Trophoblast cell (in vitro differentiated cells and primary cell): ENCODE measurements around the gene LBP.

ENCODE experiments used
- DNase-seq, 2 donors: peaks; one replicate each; pipeline ENCODE4 v3.0.0-alpha.2; 2016
- H2AFZ ChIP-seq: 2 replicates; pipeline ENCODE4 v1.6.1; 2013; ENCODE audit warnings: low read length, moderate library complexity, mild to moderate bottlenecking; ENCODE audit not compliant: insufficient read depth, poor library complexity
- H2AK5ac ChIP-seq: 2 replicates; pipeline ENCODE4 v1.6.1; 2013; ENCODE audit warnings: mild to moderate bottlenecking, low read length
- H2BK120ac ChIP-seq: 2 replicates; pipeline ENCODE4 v1.6.1; 2013; ENCODE audit warnings: low read length, mild to moderate bottlenecking, moderate library complexity; ENCODE audit not compliant: insufficient read depth, poor library complexity
- H2BK12ac ChIP-seq: 2 replicates; pipeline ENCODE4 v1.6.1; 2013; ENCODE audit warnings: mild to moderate bottlenecking, low read length, moderate library complexity
- H2BK5ac ChIP-seq: 2 replicates; pipeline ENCODE4 v1.6.1; 2013; ENCODE audit warnings: low read length, low read depth, moderate library complexity, mild to moderate bottlenecking; ENCODE audit not compliant: poor library complexity
- H3K14ac ChIP-seq: 2 replicates; pipeline ENCODE4 v1.6.1; 2013; ENCODE audit warnings: mild to moderate bottlenecking, low read length
- H3K18ac ChIP-seq: 2 replicates; pipeline ENCODE4 v1.6.1; 2013; ENCODE audit warnings: mild to moderate bottlenecking, low read length
- H3K23ac ChIP-seq: 2 replicates; pipeline ENCODE4 v1.6.1; 2013; ENCODE audit warnings: low read length
- H3K27ac ChIP-seq: 2 replicates; pipeline ENCODE4 v1.5.1; 2013; ENCODE audit warnings: low read depth, mild to moderate bottlenecking, inconsistent platforms, low read length, moderate library complexity
- H3K27me3 ChIP-seq: 2 replicates; pipeline ENCODE4 v1.6.1; 2013; ENCODE audit warnings: inconsistent platforms, mild to moderate bottlenecking, low read length, moderate library complexity; ENCODE audit not compliant: insufficient read depth
- H3K36me3 ChIP-seq, 2 experiments: 1 replicate in 1 of 2; 2 replicates in 1 of 2; pipeline ENCODE4 v1.6.1; 2013; ENCODE audit warnings: low read length in 2 of 2, mild to moderate bottlenecking in 2 of 2, moderate library complexity in 1 of 2; ENCODE audit not compliant: insufficient read depth in 2 of 2, control insufficient read depth in 1 of 2
- H3K4ac ChIP-seq: 2 replicates; pipeline ENCODE4 v1.6.1; 2013; ENCODE audit warnings: low read depth, mild to moderate bottlenecking, low read length, moderate library complexity
- H3K4me1 ChIP-seq, 2 experiments: 1 replicate in 1 of 2; 2 replicates in 1 of 2; pipeline ENCODE4 v1.6.1; 2013; ENCODE audit warnings: low read length in 2 of 2, mild to moderate bottlenecking in 2 of 2, moderate library complexity in 1 of 2; ENCODE audit not compliant: insufficient read depth in 2 of 2, control insufficient read depth in 1 of 2
- H3K4me2 ChIP-seq: 2 replicates; pipeline ENCODE4 v1.6.1; 2013; ENCODE audit warnings: inconsistent platforms, mild to moderate bottlenecking, low read length, moderate library complexity
- H3K4me3 ChIP-seq: 2 replicates; pipeline ENCODE4 v1.5.1; 2013; ENCODE audit warnings: mild to moderate bottlenecking, low read depth, low read length, inconsistent platforms
- H3K79me1 ChIP-seq: one replicate; pipeline ENCODE4 v1.6.1; 2013; ENCODE audit warnings: low read length
- H3K79me2 ChIP-seq: 2 replicates; pipeline ENCODE4 v1.6.1; 2013; ENCODE audit warnings: low read length, mild to moderate bottlenecking; ENCODE audit not compliant: control insufficient read depth, insufficient read depth, poor library complexity
- H3K9ac ChIP-seq: 2 replicates; pipeline ENCODE4 v1.6.1; 2013; ENCODE audit warnings: mild to moderate bottlenecking, low read length
- H3K9me3 ChIP-seq: 2 replicates; pipeline ENCODE4 v1.6.1; 2013; ENCODE audit warnings: low read depth, mild to moderate bottlenecking, control low read depth, inconsistent platforms, low read length; ENCODE audit not compliant: insufficient read depth
- H4K12ac ChIP-seq: 2 replicates; pipeline ENCODE4 v1.6.1; 2013; ENCODE audit warnings: low read depth, mild to moderate bottlenecking, low read length, moderate library complexity
- H4K8ac ChIP-seq: 2 replicates; pipeline ENCODE4 v1.6.1; 2013; ENCODE audit warnings: low read depth, mild to moderate bottlenecking, low read length, moderate library complexity
- H4K91ac ChIP-seq: one replicate; pipeline ENCODE4 v1.6.1; 2013; ENCODE audit warnings: low read depth, mild to moderate bottlenecking, low read length, moderate library complexity
- WGBS: extraction: QIAGEN DNeasy Blood & Tissue Kit; methylation state at CpG from one replicate; pipeline ENCODE4 v1.1.7; 2013; ENCODE audit warnings: missing lambda C conversion rate; ENCODE audit not compliant: insufficient read length, insufficient coverage; ENCODE audit errors: extremely low coverage; 5-methylcytosine and 5-hydroxymethylcytosine counted together

Gene LBP

DNA sequence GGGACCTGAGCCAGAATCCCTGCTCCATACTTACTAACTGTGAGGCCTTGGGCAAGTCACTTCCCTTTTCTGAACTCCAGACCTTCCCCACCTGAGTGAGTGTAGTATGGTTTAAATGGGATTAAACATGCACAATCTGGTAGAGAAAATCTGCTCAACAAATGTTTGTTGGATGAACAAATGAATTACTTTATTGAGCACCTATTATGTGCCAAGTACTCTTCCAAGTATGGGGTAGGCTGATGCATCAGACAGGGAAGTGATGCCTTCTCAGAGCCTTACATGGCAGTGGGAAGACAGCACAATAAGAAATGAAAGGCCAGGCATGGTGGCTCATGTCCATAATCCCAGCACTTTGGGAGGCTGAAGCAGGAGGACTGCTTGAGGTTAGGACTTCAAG is 15.0 kb upstream of the LBP start:
- no peak overlapping the region for H4K8ac ChIP-seq
- H4K12ac ChIP-seq, result no peak overlapping the region
- no peak overlapping the region for H3K14ac ChIP-seq
- no peak for DNase-seq
- H4K91ac ChIP-seq, result no peak overlapping the region
- H2AK5ac ChIP-seq, result no peak overlapping the region
- H3K4me3 ChIP-seq, result no peak overlapping the region
- H3K27me3 ChIP-seq, result no peaks in the 10 kb centered on the region
- H2AFZ ChIP-seq, result no peak overlapping the region
- H3K23ac ChIP-seq, result no peak overlapping the region
- no peak overlapping the region for H2BK5ac ChIP-seq
- no peak overlapping the region for H3K27ac ChIP-seq
- H2BK12ac ChIP-seq, result no peak overlapping the region
- H3K4me2 ChIP-seq, result no peak overlapping the region
- H3K9ac ChIP-seq, result no peak overlapping the region
- no peak overlapping the region for H3K4ac ChIP-seq
- no peak overlapping the region for H2BK120ac ChIP-seq
- H3K79me2 ChIP-seq, result no peaks in the 10 kb centered on the region
- no peaks in the 10 kb centered on the region for H3K36me3 ChIP-seq
- peaks cover 0 to under 1% of the 10 kb centered on the region in 2 experiments for H3K4me1 ChIP-seq
- H3K9me3 ChIP-seq, result peaks cover 5% of the 10 kb centered on the region
- no peak overlapping the region for H3K18ac ChIP-seq
- H3K79me1 ChIP-seq, result no peaks in the 10 kb centered on the region

DNA sequence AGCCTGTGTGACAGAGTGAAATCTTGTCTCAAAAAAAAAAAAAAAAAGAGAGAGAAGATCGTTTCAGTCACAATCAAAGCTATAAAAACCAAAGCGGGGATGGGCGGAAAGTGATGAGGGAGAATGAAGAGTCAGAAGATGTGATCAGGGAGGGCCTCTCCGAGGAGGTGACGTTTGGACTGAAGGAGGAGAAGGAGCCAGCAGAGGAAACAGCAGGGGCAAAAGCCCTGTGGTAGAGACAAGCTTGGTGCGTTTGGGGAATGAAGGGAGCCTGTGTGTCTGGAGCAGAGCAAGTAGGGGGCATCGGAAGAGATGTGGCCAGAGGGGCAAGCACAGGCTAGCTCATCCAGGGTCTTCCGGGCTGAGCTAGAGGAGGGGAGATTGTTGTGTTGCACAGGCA is 14.5 kb upstream of the LBP start:
- no CpG with 5 or more reads among the region's 8 CpGs for WGBS
- no peak overlapping the region for H4K8ac ChIP-seq
- no peak overlapping the region for H2AK5ac ChIP-seq
- no peaks in the 10 kb centered on the region for H3K4me1 ChIP-seq
- H3K9me3 ChIP-seq, result peaks cover 5% of the 10 kb centered on the region
- H3K27me3 ChIP-seq, result no peaks in the 10 kb centered on the region
- no peak overlapping the region for H4K91ac ChIP-seq
- H2AFZ ChIP-seq, result no peak overlapping the region
- H3K23ac ChIP-seq, result no peak overlapping the region
- no peak overlapping the region for H2BK12ac ChIP-seq
- no peak overlapping the region for H3K14ac ChIP-seq
- no peak overlapping the region for H2BK120ac ChIP-seq
- H3K79me2 ChIP-seq, result no peaks in the 10 kb centered on the region
- H3K18ac ChIP-seq, result no peak overlapping the region
- H3K9ac ChIP-seq, result no peak overlapping the region
- no peak overlapping the region for H2BK5ac ChIP-seq
- no peak overlapping the region for H3K4me3 ChIP-seq
- H3K79me1 ChIP-seq, result no peaks in the 10 kb centered on the region
- H4K12ac ChIP-seq, result no peak overlapping the region
- H3K4ac ChIP-seq, result no peak overlapping the region
- H3K27ac ChIP-seq, result no peak overlapping the region
- no peaks in the 10 kb centered on the region for H3K36me3 ChIP-seq
- DNase-seq, result no peak
- H3K4me2 ChIP-seq, result no peak overlapping the region

DNA sequence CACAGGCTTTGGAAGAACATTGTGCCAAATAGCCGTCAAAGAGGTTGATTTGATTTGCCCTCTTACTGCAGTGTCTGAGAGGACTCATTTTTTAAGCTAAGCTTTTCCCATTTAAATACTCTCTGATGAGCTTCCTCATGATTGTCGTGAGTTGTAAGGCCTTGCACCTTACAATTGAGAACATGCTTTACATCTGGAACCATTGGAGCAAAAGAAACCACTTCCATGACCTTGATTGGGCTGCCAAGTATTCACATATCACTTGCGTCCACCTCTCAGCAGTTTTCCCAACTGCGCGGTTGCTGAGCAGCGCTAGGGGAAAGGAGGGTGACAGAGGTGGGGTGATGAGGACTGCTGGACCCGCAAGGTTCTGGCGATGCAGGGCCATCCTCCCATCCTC is 12.3 kb upstream of the LBP start:
- Histone ChIP-seq H4K12ac (no peak overlapping the region), H3K4me1 (no peaks in the 10 kb centered on the region), H3K14ac (no peak overlapping the region), H2BK5ac (no peak overlapping the region), H3K4ac (no peak overlapping the region), H3K23ac (no peak overlapping the region), H3K4me3 (no peak overlapping the region), H4K8ac (no peak overlapping the region), H2AK5ac (no peak overlapping the region), H3K4me2 (no peak overlapping the region), H3K79me1 (no peaks in the 10 kb centered on the region), H3K27ac (no peak overlapping the region), H3K18ac (no peak overlapping the region), H3K36me3 (no peaks in the 10 kb centered on the region), H3K9me3 (peaks cover 9% of the 10 kb centered on the region), H3K9ac (no peak overlapping the region), H3K79me2 (no peaks in the 10 kb centered on the region), H3K27me3 (no peaks in the 10 kb centered on the region), H2AFZ (no peak overlapping the region), H2BK120ac (no peak overlapping the region), H4K91ac (no peak overlapping the region), H2BK12ac (no peak overlapping the region)
- DNase-seq, result no peak
- no CpG with 5 or more reads among the region's 8 CpGs for WGBS

GRCh38 chr20:38336726-38337125 is 9.6 kb upstream of the LBP start:
- H4K8ac ChIP-seq, result no peak overlapping the region
- no peak overlapping the region for H3K27ac ChIP-seq
- H3K36me3 ChIP-seq, result no peaks in the 10 kb centered on the region
- WGBS, result no CpG with 5 or more reads among the region's 7 CpGs
- no peak overlapping the region for H3K4ac ChIP-seq
- no peak overlapping the region for H3K4me3 ChIP-seq
- no peak overlapping the region for H3K14ac ChIP-seq
- H2BK5ac ChIP-seq, result no peak overlapping the region
- H4K91ac ChIP-seq, result no peak overlapping the region
- H3K23ac ChIP-seq, result no peak overlapping the region
- H3K9me3 ChIP-seq, result peaks cover 9% of the 10 kb centered on the region
- no peak overlapping the region for H2AK5ac ChIP-seq
- no peak overlapping the region for H4K12ac ChIP-seq
- H3K9ac ChIP-seq, result no peak overlapping the region
- H3K4me2 ChIP-seq, result no peak overlapping the region
- no peak overlapping the region for H2BK12ac ChIP-seq
- no peak overlapping the region for H2BK120ac ChIP-seq
- H3K4me1 ChIP-seq, result no peaks in the 10 kb centered on the region
- DNase-seq, result no peak
- H3K18ac ChIP-seq, result no peak overlapping the region
- no peaks in the 10 kb centered on the region for H3K79me1 ChIP-seq
- no peak overlapping the region for H2AFZ ChIP-seq
- no peaks in the 10 kb centered on the region for H3K27me3 ChIP-seq
- no peaks in the 10 kb centered on the region for H3K79me2 ChIP-seq
